Activated T-helper 1 cell treated with anti-CD3 and anti-CD28 coated beads, Interleukin-12 subunit alpha, Interleukin-12 subunit beta, Interleukin-2, Interleukin-4 antibody, amounts not matched to agents 30 ng/mL and 10 ng/mL and 1 ng/mL, durations not matched to agents 14 hours and 24 hours and 36 hours (primary cell): ENCODE data around the gene SHTN1. TPM values are rescaled to one million over a fixed set of nuclear protein-coding genes. Genes with fewer than 3 reads are reported as not detected.

Source experiments
- DNase-seq: peaks from one replicate; pipeline ENCODE4 v3.0.0; 2021; ENCODE audit warnings: low spot score
- H3K27ac Mint-ChIP-seq: one replicate; pipeline ENCODE4 v1.8.0; 2021; ENCODE audit warnings: mild to moderate bottlenecking, mixed read lengths
- H3K27me3 Mint-ChIP-seq: one replicate; pipeline ENCODE4 v1.8.0; 2022; ENCODE audit warnings: mild to moderate bottlenecking, moderate library complexity, mixed read lengths; ENCODE audit not compliant: insufficient read depth
- H3K36me3 Mint-ChIP-seq: one replicate; pipeline ENCODE4 v1.8.0; 2021; ENCODE audit warnings: low read depth, mixed read lengths
- H3K4me1 Mint-ChIP-seq: one replicate; pipeline ENCODE4 v1.8.0; 2021; ENCODE audit warnings: low read depth, mixed read lengths
- H3K4me3 Mint-ChIP-seq: one replicate; pipeline ENCODE4 v1.8.0; 2021; ENCODE audit warnings: mild to moderate bottlenecking, moderate library complexity, mixed read lengths
- H3K9me3 Mint-ChIP-seq: one replicate; pipeline ENCODE4 v1.8.0; 2021; ENCODE audit warnings: mixed read lengths
- intact Hi-C: fragments of 100-400 bp; cut with micrococcal nuclease; formaldehyde crosslinking; loops from one replicate; pipeline ENCODE4 v1.15.1; 2024
- total RNA-seq: library from RNA; stranded (reverse); gene quantifications from 2 replicates; pipeline ENCODE4 v1.2.3, GENCODE V29; 2022

Gene SHTN1
- total RNA-seq, 1 donor from 2014 or later: not detected

DNA sequence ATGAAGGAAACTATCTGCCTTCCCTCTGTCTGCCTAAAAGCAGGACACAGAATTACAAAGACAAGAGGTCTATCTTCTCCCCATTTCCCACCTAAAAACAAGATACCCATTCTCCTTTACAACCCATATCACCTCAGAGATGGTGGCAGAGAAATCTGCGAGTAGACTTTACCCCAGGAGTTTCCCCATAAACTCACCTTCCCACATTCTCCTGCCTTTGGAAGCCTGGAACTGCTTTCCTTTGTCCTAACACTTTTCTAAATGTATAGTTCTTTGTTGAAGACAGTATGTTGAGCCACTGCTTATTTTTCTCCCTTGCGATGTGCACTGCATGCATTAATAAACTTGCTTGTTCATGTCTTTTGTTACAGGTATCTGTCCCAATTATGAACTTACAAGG is 8.0 kb downstream of the SHTN1 start:
- intact Hi-C loops: no loop called here
- no peaks in the 10 kb centered on the region for H3K9me3 Mint-ChIP-seq
- no peak overlapping the region for H3K4me3 Mint-ChIP-seq
- DNase-seq: no peak
- H3K27me3 Mint-ChIP-seq: peaks cover 2% of the 10 kb centered on the region
- H3K4me1 Mint-ChIP-seq: no peaks in the 10 kb centered on the region
- H3K36me3 Mint-ChIP-seq: no peaks in the 10 kb centered on the region
- H3K27ac Mint-ChIP-seq: no peak overlapping the region

DNA sequence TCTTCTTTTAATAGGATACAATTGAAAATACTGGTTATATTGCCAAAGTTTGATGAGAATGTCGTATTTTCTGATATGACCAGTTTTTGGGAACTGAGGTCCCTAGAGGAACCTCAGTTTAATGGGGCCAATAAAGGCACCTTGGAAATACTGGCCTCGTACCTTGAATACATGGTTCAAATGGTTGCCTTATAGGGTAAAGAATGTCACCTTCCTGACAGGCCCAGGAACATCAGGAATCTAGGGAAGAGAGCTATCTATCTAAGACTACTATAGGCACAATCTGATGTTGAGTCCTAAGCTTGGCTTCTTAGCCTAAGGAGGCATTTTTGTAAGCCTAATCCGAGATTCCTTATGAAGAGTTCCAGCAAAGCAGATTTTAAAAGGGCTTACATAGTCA is 9.3 kb downstream of the SHTN1 start:
- Mint-ChIP-seq H3K27me3 (no peaks in the 10 kb centered on the region), H3K4me1 (no peaks in the 10 kb centered on the region), H3K9me3 (no peaks in the 10 kb centered on the region)

DNA sequence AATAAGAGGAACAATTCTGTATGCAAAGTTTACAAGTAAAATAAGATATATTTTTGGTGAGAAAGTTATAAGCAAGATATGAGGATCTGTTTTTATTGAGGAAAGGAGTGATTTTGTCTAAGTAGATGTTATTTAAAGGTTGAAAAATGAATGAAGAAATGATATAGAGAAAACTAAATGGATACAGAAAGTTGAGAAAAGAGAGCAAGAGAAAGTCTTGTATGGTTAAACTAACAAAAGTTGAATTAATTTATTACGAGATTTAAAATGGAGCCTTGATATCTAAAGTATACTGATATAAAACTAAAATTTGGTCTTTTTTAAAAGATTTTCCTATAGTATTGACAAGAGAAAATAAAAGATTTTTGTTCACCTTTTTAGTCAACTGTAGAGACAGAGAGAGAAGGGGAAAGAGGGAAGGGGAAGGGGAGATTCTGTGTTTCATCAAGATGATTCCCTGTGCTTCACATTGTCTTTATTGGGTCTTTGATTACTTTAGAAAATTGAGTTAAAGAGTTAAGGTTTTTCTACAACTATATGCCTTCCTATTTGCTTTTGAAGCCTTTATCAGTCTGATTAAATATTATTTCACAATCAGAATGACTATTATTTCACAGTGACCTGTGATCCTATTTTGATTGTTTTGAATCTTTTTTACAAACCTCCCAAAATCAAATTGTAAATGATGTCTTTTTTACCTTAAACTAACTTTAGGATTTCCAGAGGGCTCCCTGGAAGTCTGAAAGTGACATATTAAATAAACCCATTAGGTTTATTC is 10.7 kb downstream of the SHTN1 start:
- intact Hi-C loops: no loop called here
- H3K9me3 Mint-ChIP-seq: no peaks in the 10 kb centered on the region
- H3K27ac Mint-ChIP-seq: no peak overlapping the region
- no peaks in the 10 kb centered on the region for H3K36me3 Mint-ChIP-seq
- H3K4me3 Mint-ChIP-seq: no peak overlapping the region
- no peaks in the 10 kb centered on the region for H3K27me3 Mint-ChIP-seq
- no peaks in the 10 kb centered on the region for H3K4me1 Mint-ChIP-seq
- no peak for DNase-seq

More for the DNA sequence above, 9.3 kb downstream of the SHTN1 start:
- DNase-seq: no peak
- Mint-ChIP-seq H3K36me3 (no peaks in the 10 kb centered on the region), H3K4me3 (no peak overlapping the region), H3K27ac (no peak overlapping the region)
- intact Hi-C loops: no loop called here

GRCh38 chr10:116993610-116994009 is 11.4 kb downstream of the SHTN1 start:
- Mint-ChIP-seq H3K27ac (no peak overlapping the region), H3K4me1 (no peaks in the 10 kb centered on the region), H3K36me3 (no peaks in the 10 kb centered on the region), H3K4me3 (no peak overlapping the region), H3K9me3 (no peaks in the 10 kb centered on the region), H3K27me3 (no peaks in the 10 kb centered on the region)
- intact Hi-C loops: no loop called here
- DNase-seq: no peak

DNA sequence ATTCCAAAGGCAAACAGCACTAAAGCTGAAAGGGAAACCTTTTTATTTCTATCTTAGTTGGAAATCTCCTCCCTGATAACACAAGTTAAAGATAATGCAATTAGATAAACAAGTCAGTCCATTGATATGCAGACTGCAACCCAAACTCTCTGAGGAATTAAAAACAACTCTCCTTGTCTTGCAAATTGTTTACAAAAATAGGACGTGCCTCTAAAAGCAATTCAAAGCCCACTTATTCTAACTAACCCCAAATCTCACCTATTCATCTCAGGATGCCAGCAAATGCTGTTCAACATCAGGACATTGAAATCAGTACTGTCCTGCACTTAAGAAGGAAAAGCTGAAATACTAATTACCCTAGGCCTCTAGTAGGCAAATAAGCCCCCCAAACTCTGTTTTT is 12.8 kb downstream of the SHTN1 start:
- no peaks in the 10 kb centered on the region for H3K4me1 Mint-ChIP-seq
- intact Hi-C loops: no loop called here
- H3K4me3 Mint-ChIP-seq: no peak overlapping the region
- no peaks in the 10 kb centered on the region for H3K9me3 Mint-ChIP-seq
- DNase-seq: no peak
- no peaks in the 10 kb centered on the region for H3K27me3 Mint-ChIP-seq
- H3K36me3 Mint-ChIP-seq: no peaks in the 10 kb centered on the region
- no peak overlapping the region for H3K27ac Mint-ChIP-seq

- no peak overlapping the region for H3K27ac Mint-ChIP-seq
- H3K4me3 Mint-ChIP-seq: no peak overlapping the region
- intact Hi-C loops: no loop called here
- no peak for DNase-seq
- H3K4me1 Mint-ChIP-seq: no peaks in the 10 kb centered on the region
- H3K9me3 Mint-ChIP-seq: no peaks in the 10 kb centered on the region
- H3K36me3 Mint-ChIP-seq: no peaks in the 10 kb centered on the region
- H3K27me3 Mint-ChIP-seq: no peaks in the 10 kb centered on the region
Measured at GRCh38 chr10:116990276-116990800, 14.6 kb downstream of the SHTN1 start.

DNA sequence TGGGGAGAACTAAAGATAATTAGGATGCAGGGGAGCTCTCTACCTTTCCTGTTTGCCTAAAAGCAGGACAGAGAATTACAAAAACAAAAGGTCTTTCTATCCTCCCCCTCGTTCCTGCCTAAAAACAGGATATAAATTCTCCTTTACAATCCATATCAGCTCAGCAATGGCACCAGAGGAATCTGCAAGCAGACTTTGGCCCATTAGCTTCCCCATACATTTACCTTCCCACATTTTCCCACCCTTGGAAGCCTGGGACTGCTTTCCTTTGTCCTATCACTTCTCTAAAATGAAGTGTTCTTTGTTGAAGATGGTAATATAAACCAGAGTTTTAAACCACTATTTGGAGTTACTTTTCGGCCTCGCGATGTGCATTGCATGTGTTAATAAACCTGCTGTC is 15.5 kb downstream of the SHTN1 start:
- Mint-ChIP-seq H3K9me3 (no peaks in the 10 kb centered on the region), H3K27me3 (no peaks in the 10 kb centered on the region), H3K4me3 (no peak overlapping the region), H3K36me3 (no peaks in the 10 kb centered on the region), H3K27ac (no peak overlapping the region), H3K4me1 (no peaks in the 10 kb centered on the region)
- no peak for DNase-seq
- intact Hi-C loops: no loop called here

GRCh38 chr10:116988311-116988710 is 16.7 kb downstream of the SHTN1 start:
- Mint-ChIP-seq H3K36me3 (no peaks in the 10 kb centered on the region), H3K4me3 (no peak overlapping the region), H3K27me3 (no peaks in the 10 kb centered on the region), H3K27ac (no peak overlapping the region), H3K9me3 (no peaks in the 10 kb centered on the region), H3K4me1 (no peaks in the 10 kb centered on the region)
- intact Hi-C loops: no loop called here
- DNase-seq: no peak

GRCh38 chr10:116985611-116986010 is 19.4 kb downstream of the SHTN1 start:
- no peak for DNase-seq
- Mint-ChIP-seq H3K9me3 (no peaks in the 10 kb centered on the region), H3K27me3 (no peaks in the 10 kb centered on the region), H3K36me3 (no peaks in the 10 kb centered on the region), H3K4me1 (no peaks in the 10 kb centered on the region), H3K27ac (no peak overlapping the region), H3K4me3 (no peak overlapping the region)
- intact Hi-C loops: no loop called here

GRCh38 chr10:116984202-116984990 is 20.6 kb downstream of the SHTN1 start:
- intact Hi-C loops: no loop called here
- H3K4me3 Mint-ChIP-seq: no peak overlapping the region
- DNase-seq: no peak
- H3K9me3 Mint-ChIP-seq: no peaks in the 10 kb centered on the region
- H3K36me3 Mint-ChIP-seq: no peaks in the 10 kb centered on the region
- H3K4me1 Mint-ChIP-seq: no peaks in the 10 kb centered on the region
- no peak overlapping the region for H3K27ac Mint-ChIP-seq
- no peaks in the 10 kb centered on the region for H3K27me3 Mint-ChIP-seq

- no peaks in the 10 kb centered on the region for H3K27me3 Mint-ChIP-seq
- intact Hi-C loops: no loop called here
- no peak overlapping the region for H3K27ac Mint-ChIP-seq
- no peaks in the 10 kb centered on the region for H3K9me3 Mint-ChIP-seq
- H3K36me3 Mint-ChIP-seq: no peaks in the 10 kb centered on the region
- no peak overlapping the region for H3K4me3 Mint-ChIP-seq
- no peaks in the 10 kb centered on the region for H3K4me1 Mint-ChIP-seq
- DNase-seq: no peak
Measured at GRCh38 chr10:116980041-116980440, 24.9 kb downstream of the SHTN1 start.

DNA sequence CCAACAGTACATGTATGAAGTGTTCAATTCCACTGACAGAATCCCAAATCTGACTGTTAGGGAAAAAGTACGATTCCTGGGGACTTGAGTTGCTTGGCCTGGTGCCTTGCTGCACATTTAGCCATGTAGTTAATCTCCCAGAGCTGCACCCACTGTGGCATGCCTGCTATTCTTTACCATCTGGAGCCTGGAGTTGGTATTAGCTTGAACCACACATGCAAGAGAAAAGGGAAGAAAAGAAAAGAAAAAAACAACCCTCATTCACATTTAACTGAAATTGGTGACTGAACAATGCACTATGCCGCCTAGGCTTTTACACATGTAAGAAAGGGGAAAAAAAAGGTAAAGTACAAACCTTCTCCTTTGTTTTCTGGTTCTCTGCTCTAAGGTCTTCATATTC is 26.1 kb downstream of the SHTN1 start:
- Mint-ChIP-seq H3K27me3 (no peaks in the 10 kb centered on the region), H3K4me1 (no peaks in the 10 kb centered on the region), H3K27ac (no peak overlapping the region), H3K36me3 (no peaks in the 10 kb centered on the region), H3K9me3 (no peaks in the 10 kb centered on the region), H3K4me3 (no peak overlapping the region)
- intact Hi-C loops: no loop called here
- no peak for DNase-seq

- Mint-ChIP-seq H3K9me3 (no peaks in the 10 kb centered on the region), H3K27ac (no peak overlapping the region), H3K27me3 (peaks cover 2% of the 10 kb centered on the region), H3K4me3 (no peak overlapping the region), H3K36me3 (no peaks in the 10 kb centered on the region), H3K4me1 (no peaks in the 10 kb centered on the region)
- intact Hi-C loops: no loop called here
- no peak for DNase-seq
Measured at GRCh38 chr10:116974456-116975005, 30.5 kb downstream of the SHTN1 start.
